ENCODE results near the gene PLCD3. TPM values are rescaled to one million over a fixed set of nuclear protein-coding genes. Genes with fewer than 3 reads are reported as not detected.

PLCD3 gene
- total and polyA plus RNA-seq, 10 of the 15 experiments (the other 5 are each of a cell fraction or from before 2014, with no cell fraction given): 0.02 to 1.6 (median 0.44) TPM

DNA sequence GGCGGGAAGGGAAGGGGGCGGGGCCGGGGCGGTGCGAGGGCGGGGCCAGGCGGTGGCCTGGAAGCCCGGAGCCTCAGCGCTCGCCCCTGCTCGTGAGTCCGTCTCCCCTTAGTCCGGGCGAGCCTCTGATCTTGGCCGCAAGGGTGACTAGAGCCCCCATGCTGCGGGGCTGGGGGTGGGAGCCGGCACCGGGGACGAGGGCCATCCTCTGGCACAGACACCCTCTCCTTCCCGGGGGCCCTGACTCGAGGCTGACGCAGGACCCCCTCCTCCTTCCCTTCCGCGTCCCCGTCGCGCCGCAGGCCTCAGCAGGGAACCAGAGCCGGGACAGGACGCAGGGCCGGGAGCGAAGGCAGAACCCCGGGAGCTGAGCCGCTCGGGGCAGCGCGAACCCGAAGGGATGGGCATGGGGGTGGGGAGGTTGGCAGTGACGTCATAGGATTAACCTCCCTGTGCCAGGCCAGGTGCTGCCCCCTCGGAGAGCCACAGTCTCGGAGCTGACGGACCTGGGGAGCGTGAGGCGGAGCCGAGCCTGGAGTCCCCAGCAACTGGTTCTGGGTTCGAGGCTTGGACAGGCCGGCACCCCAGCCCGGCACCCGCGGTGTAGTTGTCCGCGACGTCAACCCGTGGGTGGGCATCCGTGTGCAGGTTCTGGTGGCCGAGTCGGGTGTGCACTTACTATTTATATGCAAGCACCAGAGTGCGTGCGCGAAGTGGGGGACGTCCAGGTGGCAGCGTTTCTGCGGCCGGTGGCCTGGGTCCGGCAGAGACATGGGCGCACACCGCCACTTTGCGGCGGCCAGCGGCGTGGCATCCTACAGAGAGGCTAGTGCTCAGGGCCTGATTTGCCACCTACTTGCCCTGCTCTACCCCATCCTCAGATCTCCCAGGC lies 503 bp upstream of the PLCD3 start (continued):
- TF ChIP-seq YBX1 (IDR thresholded peaks at IDR 0.05) (no peak), RELA (IDR thresholded peaks at IDR 0.05; ENCODE audit: borderline replicate concordance, partially characterized antibody) (no peak), SPI1 (IDR thresholded peaks at IDR 0.05; ENCODE audit: borderline replicate concordance, insufficient read depth, low read depth, low read length) (no peak), ZSCAN29 (IDR thresholded peaks at IDR 0.05) (no peak), TBL1XR1 (IDR thresholded peaks at IDR 0.05; ENCODE audit: low read depth, low read length) (no peak), NBN (IDR thresholded peaks at IDR 0.05) (peak; percentile 89), CHD4 (IDR thresholded peaks at IDR 0.05) (no peak), ATF7 (IDR thresholded peaks at IDR 0.05; ENCODE audit: low read depth) (peak; percentile 98), ZZZ3 (IDR thresholded peaks at IDR 0.05; ENCODE audit: control insufficient read depth, insufficient read length, low read depth) (no peak), CBX5 (IDR thresholded peaks at IDR 0.05; ENCODE audit: low read depth) (no peak), TARDBP (IDR thresholded peaks at IDR 0.05; ENCODE audit: borderline replicate concordance) (0 out of 2 replicates have a peak, but pooled peaks have one; percentile 46), EED (IDR thresholded peaks at IDR 0.05; ENCODE audit: low read depth) (peak; percentile 8; the same call in 1 of the 2 replicates), POU2F2 (IDR thresholded peaks at IDR 0.05; ENCODE audit: borderline replicate concordance, low read depth, low read length) (no peak), STAT3 (IDR thresholded peaks at IDR 0.05; ENCODE audit: low read depth, low read length) (no peak), CHD1 (IDR thresholded peaks at IDR 0.05; ENCODE audit: low read depth, low read length) (no peak), PAX5 (IDR thresholded peaks at IDR 0.05; ENCODE audit: borderline replicate concordance, low read depth, low read length) (no peak), HDAC2 (IDR thresholded peaks at IDR 0.05) (no peak), FOXM1 (IDR thresholded peaks at IDR 0.05; ENCODE audit: low read depth, low read length) (no peak), POLR2AphosphoS2 (IDR thresholded peaks at IDR 0.05; ENCODE audit: low read depth, low read length) (no peak), POLR2AphosphoS5 (IDR thresholded peaks at IDR 0.05; ENCODE audit: low read length) (no peak), GATAD2B (conservative IDR thresholded peaks at IDR 0.05; ENCODE audit: low read depth) (peak; percentile 70), MXI1 (IDR thresholded peaks at IDR 0.05; ENCODE audit: low read depth, low read length) (0 out of 2 replicates have a peak, but pooled peaks have one; percentile 21)
- TF ChIP-seq, protein P1, sequence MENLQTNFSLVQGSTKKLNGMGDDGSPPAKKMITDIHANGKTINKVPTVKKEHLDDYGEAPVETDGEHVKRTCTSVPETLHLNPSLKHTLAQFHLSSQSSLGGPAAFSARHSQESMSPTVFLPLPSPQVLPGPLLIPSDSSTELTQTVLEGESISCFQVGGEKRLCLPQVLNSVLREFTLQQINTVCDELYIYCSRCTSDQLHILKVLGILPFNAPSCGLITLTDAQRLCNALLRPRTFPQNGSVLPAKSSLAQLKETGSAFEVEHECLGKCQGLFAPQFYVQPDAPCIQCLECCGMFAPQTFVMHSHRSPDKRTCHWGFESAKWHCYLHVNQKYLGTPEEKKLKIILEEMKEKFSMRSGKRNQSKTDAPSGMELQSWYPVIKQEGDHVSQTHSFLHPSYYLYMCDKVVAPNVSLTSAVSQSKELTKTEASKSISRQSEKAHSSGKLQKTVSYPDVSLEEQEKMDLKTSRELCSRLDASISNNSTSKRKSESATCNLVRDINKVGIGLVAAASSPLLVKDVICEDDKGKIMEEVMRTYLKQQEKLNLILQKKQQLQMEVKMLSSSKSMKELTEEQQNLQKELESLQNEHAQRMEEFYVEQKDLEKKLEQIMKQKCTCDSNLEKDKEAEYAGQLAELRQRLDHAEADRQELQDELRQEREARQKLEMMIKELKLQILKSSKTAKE (IDR thresholded peaks at IDR 0.05; ENCODE audit: low read depth, poor library complexity, severe bottlenecking): no peak
- TF ChIP-seq, protein P2, sequence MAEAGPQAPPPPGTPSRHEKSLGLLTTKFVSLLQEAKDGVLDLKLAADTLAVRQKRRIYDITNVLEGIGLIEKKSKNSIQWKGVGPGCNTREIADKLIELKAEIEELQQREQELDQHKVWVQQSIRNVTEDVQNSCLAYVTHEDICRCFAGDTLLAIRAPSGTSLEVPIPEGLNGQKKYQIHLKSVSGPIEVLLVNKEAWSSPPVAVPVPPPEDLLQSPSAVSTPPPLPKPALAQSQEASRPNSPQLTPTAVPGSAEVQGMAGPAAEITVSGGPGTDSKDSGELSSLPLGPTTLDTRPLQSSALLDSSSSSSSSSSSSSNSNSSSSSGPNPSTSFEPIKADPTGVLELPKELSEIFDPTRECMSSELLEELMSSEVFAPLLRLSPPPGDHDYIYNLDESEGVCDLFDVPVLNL (IDR thresholded peaks at IDR 0.05; ENCODE audit: low read depth, low read length): no peak
- TF ChIP-seq, protein P3, sequence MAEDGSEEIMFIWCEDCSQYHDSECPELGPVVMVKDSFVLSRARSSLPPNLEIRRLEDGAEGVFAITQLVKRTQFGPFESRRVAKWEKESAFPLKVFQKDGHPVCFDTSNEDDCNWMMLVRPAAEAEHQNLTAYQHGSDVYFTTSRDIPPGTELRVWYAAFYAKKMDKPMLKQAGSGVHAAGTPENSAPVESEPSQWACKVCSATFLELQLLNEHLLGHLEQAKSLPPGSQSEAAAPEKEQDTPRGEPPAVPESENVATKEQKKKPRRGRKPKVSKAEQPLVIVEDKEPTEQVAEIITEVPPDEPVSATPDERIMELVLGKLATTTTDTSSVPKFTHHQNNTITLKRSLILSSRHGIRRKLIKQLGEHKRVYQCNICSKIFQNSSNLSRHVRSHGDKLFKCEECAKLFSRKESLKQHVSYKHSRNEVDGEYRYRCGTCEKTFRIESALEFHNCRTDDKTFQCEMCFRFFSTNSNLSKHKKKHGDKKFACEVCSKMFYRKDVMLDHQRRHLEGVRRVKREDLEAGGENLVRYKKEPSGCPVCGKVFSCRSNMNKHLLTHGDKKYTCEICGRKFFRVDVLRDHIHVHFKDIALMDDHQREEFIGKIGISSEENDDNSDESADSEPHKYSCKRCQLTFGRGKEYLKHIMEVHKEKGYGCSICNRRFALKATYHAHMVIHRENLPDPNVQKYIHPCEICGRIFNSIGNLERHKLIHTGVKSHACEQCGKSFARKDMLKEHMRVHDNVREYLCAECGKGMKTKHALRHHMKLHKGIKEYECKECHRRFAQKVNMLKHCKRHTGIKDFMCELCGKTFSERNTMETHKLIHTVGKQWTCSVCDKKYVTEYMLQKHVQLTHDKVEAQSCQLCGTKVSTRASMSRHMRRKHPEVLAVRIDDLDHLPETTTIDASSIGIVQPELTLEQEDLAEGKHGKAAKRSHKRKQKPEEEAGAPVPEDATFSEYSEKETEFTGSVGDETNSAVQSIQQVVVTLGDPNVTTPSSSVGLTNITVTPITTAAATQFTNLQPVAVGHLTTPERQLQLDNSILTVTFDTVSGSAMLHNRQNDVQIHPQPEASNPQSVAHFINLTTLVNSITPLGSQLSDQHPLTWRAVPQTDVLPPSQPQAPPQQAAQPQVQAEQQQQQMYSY (CRISPR knock-in tag; IDR thresholded peaks at IDR 0.05): no peak
